Hematopoietic multipotent progenitor cell (in vitro differentiated cells): ENCODE measurements around the gene MGAT4C. TPM values are rescaled to one million over a fixed set of nuclear protein-coding genes. Genes with fewer than 3 reads are reported as not detected.

Experiments used
- DNase-seq, 3 donors: peaks; one replicate each; pipeline ENCODE4 v3.0.0-alpha.2; 2011 to 2015; ENCODE audit warnings: low read depth in 2 of 3, low spot score in 2 of 3
- total RNA-seq: library from RNA; depleted of rRNA; stranded (reverse); fragments of >200 nt; gene quantifications from one replicate; pipeline ENCODE4 v1.2.3, GENCODE V29; 2012

The MGAT4C gene
- total RNA-seq, 1 donor = under 0.01 TPM

DNA sequence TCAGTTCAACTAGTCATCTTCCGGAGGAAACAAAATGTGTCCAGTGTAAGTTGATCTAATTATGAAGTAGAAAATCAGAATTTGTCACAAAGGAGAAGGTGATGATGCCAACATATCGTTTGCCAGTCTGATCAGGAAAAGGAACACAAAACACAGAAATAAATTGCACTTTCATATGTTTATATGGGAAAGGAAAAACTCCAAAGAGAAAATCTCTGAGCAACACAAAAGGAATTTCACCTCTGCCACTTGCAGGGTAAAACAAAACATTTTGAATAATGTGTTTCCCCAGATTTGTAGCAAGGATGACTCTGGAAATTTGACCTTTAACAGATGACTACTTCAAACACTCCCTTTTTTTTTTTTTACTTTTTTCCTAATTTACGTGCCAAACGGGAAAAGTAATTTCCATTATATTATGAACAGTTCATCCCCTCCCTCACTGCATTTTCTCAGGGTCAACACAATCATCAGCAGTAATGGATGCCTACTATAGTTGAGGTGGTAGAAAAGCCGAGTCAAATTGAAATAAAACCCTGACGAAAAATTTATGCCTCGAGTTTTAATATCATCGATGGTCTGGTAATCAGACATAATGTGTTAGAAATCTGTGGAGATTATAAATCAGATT, 25.6 kb downstream of the MGAT4C start:
- DNase-seq = no peak

DNA sequence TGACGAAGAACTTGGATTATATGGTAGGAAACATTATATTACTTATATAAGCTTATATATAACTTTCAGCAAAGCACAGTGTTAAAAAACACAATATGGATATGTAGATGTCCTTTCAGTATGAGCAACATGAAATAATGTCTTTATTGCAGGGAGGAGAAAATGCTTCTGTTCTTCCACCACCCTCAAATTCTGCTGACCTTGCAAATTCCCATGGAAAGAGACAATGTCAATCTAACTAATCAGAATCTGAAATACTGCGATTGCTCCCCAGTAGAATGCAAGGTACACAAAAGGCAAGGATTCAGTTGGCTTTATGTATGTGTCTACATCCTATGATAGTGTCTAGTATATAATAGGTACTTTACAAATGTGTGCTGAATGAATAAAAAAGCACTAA, 26.4 kb downstream of the MGAT4C start:
- no peak for DNase-seq

DNA sequence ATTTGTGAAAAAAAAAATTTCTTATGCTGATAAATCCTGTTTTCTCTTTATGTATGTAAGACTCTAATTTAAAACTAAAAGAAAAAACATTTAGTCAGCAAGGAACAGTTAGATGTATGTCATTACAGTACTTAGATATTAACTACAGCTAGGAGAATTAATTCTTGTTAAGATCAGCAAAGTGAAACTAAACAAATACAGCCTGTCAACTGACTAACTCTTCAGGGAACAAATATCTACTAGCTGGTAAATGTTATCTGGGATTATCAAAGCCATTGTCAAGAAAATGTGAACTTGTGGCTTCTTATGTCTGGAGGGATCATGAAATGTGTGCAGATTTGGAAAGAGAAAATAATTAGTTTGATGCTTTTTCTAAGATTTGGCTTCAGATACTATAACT, 27.5 kb downstream of the MGAT4C start:
- no peak for DNase-seq

DNA sequence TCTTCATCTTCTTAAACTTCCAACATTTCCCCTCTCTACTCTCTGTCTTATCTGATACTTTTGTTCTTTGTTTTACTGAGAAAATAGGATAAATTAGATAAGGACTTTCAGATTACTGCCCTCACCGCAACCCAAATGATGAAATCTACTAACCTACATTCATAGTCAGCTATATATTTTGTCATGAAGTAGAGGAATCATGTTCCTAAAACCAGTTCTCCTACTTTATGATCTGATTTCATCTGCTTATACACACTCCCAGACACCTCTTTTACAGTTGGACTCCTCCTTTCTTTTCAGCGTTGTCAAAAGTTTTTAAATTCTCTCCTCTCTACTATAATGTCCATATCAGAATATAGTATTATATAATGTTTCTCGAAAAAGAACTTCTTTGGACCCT, 29.7 kb downstream of the MGAT4C start:
- DNase-seq = no peak

DNA sequence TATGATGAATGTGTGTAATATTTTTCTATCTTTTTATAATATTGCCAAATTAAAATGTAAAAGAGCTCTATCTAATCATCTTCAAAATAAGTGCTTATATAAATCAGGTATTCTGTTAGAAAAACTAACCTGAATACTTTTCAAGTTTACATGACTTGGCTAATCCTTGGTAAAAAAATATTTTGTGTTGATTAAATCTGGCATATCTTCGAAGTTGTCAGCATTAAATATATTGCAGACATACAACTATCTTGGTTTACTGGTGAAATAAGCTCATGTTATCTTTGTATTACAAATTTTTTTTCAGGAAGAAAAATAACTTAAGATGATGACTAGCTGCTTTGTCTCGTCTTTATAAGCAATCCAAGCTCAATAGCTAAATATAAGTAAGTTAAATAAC, 39.6 kb downstream of the MGAT4C start:
- DNase-seq = no peak

DNA sequence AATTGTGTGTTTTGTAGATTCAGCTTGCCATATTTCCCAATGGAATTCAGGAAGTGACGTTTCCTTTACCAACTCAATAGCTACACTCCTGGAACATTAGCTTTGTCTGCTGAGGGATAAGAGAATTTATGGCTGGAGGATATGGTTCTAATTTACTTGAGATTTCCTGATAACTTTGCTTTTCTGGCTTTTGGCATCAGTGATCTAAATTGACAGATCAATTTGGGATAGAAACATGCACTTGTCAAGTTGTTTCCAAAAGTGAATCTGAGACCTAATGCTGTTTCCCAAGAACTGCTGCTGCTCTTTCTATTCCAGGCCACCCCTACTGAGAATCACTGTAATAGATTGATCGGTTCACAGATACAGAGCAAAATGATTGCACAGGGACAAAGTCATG, 43.2 kb downstream of the MGAT4C start:
- no peak for DNase-seq

DNA sequence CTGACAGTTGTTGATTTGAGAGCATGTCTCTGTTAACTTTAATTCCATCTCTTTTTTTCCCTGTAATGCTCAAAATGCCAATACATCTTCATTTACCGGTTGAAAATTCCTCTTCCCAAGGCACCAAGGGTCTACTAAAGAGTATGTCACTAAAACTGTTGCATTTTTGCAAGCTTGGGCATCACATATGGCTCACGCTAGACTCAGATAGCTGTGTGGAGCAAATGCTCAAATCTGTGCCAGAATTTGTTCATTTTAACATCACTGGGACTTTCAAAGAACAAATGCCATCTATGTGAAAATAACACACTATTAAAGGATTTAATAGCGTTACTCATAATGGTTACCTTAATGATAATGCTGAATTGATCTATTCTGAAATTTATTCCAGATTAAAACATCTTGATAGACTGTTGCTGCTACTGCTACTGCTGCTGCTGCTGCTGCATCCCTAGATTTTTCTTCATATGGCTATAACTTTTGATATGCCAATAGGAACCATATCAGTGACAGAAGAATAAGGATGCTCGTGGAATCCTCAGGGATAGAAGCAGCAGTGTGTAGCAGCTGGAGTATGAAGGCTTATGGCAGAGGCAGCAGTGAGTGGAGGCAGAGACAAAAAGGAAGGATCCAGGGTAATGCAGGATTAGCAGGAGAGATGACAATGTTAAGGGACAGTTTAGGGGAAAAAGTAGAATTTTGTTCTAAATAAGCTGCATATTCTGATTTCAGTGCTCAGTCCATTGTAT, 57.3 kb downstream of the MGAT4C start:
- DNase-seq = no peak

DNA sequence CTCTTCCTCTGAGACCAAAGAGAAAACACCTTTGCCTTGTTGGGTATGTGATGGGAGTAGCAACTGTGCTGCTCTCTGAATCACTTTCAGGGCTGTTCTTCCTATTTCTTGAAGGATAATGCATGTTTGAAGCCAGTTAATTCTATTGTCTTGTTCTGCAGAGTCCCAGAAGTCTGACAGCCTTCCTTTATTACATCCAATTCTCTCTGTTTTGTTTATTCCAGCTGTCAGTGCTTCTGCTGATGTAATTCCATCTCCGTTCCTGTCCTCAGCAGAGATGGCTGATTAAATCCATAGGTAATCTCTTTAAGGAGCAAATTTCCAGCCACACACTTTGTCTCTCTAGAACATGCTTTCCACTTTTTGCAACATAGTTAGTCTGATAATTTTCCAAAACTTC, 59.7 kb downstream of the MGAT4C start:
- DNase-seq = no peak

DNA sequence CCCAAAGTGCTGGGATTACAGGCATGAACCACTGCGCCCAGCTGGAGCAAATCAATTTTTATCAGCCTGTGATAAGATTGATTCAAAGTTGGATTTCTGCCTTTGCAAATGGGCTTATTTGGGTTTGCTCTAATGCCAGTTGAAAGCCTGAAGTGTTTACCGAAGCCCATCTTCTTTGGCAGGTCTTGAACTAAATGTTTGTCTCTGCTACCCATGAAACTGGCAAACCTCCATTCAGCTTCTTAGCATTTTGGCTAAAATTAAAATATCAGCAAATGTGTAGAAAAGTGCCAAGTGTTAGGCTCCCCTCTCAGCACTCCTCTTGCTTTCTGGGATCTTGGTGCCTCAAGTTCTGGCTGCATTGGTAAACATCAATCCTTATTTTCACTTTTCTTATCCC, 61.5 kb downstream of the MGAT4C start:
- DNase-seq = no peak

DNA sequence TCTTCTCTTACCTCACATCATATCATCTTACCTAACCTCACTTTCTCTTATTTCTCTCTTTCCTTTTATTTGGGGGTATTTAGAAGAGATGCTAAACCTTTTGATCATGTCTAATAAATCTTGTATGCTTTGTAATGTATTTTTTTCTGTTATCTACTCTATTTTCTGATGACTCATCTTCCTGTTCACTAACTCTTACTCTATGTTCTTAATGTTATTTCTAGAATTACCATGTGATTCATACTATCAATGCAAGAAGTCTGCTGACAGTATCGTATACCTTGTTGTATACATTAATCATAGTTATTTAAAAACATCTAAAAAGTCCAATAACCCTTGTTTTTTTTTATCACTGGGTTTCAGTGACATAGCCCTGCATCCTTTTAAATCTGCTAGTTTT, 62.3 kb downstream of the MGAT4C start:
- DNase-seq = no peak

DNA sequence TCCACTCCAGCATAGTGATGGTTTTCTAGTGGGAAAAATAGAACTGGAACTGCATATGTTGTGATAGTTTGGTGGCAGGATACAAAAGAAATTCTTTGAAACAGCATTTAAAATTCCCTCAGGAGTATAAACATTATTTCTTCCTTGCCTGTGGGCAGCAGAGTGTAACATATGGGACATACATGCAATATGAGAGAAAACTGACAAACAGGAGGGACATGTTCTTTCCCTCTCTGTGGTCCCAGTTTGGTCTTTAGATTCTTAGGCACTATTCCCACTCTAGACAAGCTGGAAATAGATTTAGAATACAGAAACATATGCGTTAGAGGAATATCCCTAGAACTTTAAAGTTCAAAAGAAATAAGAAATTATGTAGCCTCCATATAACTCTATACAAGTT, 68.0 kb downstream of the MGAT4C start:
- DNase-seq = no peak

DNA sequence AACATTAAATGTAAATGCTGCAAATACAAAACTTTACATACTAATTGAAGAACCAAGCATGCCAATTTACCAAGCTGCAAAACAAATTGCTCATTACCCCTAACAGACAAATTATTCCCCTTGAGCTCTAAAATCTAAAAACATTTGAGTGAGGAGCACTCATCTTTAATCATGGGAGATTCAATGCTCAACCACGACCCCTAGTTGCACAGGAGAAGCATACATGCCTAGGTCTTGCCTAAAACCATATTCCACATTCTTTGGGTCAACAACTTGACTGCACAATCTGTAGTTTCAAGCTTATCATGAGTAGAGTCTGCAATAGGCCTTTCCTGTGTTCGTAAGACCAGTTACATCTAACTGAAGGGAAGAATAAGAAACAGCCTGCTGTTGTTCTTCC, 69.7 kb downstream of the MGAT4C start:
- DNase-seq = no peak

DNA sequence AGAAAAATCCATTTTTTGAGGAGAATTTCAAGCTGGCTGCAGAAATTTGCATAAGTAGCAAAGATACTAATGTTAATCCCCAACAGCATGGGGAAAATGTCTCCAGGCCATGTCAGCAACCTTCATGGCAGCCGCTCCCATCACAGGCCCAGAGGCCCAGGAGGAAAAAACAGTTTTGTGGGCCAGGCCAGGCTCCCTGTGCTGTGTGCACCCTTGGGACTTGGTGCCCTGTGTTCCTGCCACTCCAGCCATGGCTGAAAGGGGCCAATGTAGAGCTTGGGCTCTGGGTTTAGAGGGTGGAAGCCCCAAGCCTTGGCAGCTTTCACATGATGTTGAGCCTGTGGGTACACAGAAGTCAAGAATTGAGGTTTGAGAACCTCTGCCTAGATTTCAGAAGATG, 76.3 kb downstream of the MGAT4C start:
- no peak for DNase-seq

DNA sequence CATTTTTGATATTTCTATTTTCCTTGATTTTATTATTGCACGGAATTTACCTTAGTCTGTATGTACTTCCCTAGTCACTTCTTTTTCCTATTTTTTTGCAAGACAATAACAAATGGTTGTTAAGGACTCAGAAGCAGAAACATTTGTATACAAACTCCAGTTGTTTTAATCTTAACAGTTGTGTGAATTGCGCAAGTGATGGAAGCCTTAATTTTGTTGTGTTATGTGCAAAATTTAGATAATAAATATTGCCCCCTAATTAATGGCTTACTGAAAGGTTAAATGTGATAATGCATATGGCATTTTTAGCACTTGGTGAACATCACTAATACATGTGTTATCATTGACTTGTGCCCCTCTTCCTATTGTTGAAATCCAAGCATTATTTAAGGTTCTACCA, 82.0 kb downstream of the MGAT4C start:
- DNase-seq = no peak

DNA sequence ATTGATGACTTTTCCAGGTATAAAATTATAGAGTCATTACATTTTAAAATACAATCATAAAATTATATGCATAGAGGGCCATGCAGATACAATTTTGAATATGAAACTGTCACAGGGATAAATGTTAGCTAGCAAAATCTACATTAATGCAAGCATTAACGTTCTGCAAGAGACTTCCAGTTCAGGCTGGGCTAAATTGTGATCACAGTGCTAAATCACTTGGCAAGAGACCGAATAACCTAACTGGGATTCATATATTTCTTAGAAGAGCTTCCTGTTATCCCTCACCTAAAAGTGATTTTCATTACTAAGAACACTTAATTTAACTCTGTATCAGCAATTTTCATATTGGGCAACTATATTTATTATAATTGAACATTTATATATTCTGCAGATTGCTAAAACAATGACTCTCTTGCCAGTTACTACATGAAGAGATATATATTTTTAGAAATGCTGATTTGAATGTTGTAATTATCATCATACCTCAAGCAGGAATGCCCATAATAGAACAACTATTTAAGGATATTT, 83.2 kb downstream of the MGAT4C start:
- no peak for DNase-seq

DNA sequence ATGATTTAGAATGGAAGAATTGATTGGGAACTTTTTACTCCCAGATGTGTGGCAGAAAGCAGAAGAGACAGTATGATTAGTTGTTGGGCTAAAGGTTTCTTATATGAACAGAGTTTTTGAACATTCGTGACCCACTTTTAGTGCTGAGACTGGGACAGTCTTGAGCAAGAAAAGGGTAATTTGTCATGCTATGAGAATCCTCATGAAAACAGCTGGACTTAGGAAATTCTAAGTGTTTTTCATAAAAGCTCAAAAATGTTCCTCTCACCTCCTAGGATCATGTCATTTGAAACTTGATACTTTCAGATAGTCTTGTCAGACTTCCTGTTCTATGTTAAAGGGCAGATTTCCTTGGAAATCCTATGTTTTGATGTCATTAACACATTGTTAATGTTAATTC, 86.1 kb downstream of the MGAT4C start:
- DNase-seq = no peak

DNA sequence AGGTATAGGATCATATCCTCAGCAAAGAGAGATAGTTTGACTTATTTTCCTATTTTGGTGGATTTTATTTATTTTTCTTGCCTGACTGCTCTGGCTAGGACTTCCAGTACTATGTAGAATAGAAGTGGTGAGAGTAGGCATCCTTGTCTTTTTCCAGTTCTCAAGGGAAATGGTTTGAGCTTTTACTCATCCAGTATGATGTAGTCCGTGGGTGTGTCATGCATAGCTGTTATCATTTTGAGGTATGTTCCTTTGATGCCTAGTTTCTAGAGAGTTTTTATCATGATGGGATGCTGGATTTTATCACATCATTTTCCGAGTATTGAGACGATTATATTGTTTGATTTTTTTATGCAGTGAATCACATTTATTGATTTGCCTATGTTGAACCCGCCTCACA, 97.2 kb downstream of the MGAT4C start:
- DNase-seq = no peak

DNA sequence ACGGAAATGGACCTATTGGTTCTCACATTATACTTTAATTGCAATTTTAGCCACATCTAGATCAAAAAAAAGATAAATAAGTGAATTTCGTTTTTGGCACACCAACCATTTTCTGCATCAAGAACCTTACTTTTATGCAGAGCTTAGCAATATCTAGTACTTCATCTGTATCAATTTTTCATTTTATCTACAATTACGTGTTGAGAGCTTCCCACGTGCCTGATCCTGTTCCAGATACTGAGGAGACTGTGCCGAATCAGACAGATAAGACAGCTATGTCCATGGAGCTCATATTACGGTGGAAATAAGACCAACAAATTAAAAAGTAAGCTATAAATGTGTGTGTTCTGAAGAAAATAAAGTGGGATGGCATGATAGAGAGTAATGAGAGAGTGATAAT, 101.6 kb downstream of the MGAT4C start:
- no peak for DNase-seq

DNA sequence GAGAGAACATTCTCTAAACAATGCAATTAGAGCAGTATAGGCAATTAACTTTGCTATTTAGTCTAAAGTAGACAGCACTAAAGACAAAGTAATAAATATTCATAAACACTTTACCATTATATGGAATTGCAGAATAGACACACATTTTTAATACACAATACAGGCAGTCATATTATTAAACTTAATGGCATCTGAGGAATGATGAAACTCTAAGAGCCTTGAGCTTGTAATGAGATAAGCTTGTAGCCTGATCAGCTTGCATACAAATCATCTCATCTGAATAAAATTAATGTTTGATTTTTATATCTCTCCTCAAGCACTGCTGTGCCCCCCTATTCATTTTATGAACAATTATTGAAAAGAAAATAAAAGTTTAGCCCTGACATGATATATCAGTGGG, 107.6 kb downstream of the MGAT4C start:
- DNase-seq = no peak

DNA sequence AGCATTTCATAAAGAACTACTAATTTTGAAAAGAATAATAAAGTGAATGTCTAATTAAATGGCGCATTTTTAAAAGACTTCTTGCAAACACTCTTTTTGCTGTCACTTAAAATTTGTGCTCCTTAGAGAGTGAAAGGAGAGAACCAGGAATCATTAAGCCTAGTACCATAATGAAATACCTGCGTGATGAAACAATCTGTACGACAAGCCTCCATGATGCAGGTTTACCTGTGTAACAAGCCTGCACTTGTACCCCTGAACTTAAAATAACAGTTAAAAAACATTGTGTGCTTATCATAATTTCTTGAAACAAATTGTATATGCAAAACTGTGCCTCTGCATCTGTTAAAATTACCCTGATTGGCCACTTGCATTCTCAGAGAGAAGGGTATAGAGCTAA, 108.1 kb downstream of the MGAT4C start:
- no peak for DNase-seq

DNA sequence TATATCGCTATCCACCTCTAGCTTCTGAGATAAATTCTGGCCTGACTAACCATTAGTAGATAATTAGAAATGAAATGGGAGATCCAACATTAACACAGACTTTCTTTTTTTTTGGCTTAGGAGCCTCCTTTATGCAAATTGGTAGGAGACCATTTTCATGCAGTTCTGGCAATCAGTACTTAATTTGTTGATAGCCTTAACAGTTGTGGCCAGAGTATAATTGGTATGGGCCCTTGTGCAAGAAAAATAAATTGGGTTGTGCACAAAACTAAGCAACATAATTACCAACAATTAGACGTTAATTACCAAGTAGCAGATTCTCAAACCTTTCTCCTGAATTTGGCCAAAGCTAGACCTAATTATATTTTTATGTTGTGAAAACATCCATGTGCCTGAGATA, 111.0 kb downstream of the MGAT4C start:
- no peak for DNase-seq

DNA sequence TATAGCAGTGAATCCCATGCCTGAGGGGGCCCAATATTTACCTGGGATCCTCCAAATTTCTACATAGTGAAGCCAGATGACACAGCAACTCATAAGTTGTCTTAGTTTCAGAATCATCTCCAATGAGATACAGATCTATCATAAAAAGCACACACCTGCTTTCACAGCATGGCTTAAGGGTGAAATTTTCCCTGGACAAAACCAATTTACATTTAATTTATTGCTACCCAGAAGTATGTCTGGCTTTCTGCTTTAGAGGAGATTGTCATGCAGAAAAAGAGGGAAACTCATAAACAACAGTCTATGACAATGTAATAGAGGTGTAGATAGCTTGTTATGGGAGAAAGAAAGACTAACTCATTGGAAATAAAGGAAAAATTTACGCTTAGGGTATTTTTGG, 113.0 kb downstream of the MGAT4C start:
- DNase-seq = no peak

DNA sequence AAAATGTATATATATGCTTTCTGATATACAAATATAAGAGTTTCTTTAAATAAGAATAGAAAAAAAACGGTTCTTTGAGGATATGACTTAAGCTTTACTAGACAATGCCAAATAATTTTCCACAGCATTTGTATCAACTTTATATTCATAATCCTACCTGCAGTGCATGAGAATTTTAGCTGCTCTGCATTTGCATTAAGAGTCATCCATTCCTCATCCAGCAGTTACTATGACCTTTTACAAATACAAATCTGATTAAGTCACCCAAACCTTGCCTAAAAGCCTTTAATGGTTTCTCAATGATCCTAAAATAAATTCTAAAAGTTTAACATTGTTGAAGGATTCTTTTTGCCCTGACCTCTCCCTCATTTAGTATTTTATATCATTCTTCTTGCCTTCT, 116.5 kb downstream of the MGAT4C start:
- DNase-seq = no peak
